ENCODE results near the gene SHANK2. TPM values are rescaled to one million over a fixed set of nuclear protein-coding genes. Genes with fewer than 3 reads are reported as not detected.

The SHANK2 gene
- total RNA-seq, 4 donors from 2014 or later: 26.2 to 95.5 (median 45.1) TPM

DNA sequence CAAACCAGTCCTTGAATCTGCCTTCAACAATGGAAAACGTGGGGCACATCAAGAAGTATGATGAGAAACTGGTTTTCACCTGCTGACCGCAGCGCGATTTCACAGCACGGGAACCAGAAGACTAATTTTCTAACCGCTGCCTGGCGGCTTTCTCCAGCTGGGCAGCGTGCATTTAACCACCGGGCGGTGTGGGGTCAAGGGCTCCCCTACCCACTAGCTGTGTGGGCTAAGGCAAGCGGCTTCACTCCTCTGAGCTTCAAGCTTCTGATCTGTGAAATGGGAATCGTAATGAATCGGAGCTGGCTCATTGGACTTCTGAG, 4.2 kb downstream of the SHANK2 start:
- DNase-seq: no peak
- Histone ChIP-seq H3K27ac (no peak overlapping the region), H3K9me3 (no peaks in the 10 kb centered on the region), H3K4me3 (no peak overlapping the region), H3K27me3 (peaks cover 53% of the 10 kb centered on the region), H3K36me3 (no peaks in the 10 kb centered on the region), H3K4me1 (peaks cover 3 to 21% (median 17%) of the 10 kb centered on the region in 4 donors)
- 94 to 100% methylated on average over 1 to 13 of the region's 13 CpGs for WGBS, 2 donors (ENCODE audit: low coverage in 1 of 2)
- in situ Hi-C loops (cut with MboI; ENCODE audit: low pct_ligation_motif_present in 1 of 4, low pct_unique_long_range_greater_than_20kb in 1 of 4, low sequenced_read_pairs in 3 of 4) (no loop called here), intact Hi-C loops (cut with DNase I; ENCODE audit: low total_unique reads) (no loop called here)
- TF ChIP-seq POLR2A (IDR thresholded peaks at IDR 0.05) (no peak), EP300 (IDR thresholded peaks at IDR 0.05; ENCODE audit: low read depth) (no peak), POLR2AphosphoS5 (IDR thresholded peaks at IDR 0.05) (no peak)
- TF ChIP-seq, protein P1, sequence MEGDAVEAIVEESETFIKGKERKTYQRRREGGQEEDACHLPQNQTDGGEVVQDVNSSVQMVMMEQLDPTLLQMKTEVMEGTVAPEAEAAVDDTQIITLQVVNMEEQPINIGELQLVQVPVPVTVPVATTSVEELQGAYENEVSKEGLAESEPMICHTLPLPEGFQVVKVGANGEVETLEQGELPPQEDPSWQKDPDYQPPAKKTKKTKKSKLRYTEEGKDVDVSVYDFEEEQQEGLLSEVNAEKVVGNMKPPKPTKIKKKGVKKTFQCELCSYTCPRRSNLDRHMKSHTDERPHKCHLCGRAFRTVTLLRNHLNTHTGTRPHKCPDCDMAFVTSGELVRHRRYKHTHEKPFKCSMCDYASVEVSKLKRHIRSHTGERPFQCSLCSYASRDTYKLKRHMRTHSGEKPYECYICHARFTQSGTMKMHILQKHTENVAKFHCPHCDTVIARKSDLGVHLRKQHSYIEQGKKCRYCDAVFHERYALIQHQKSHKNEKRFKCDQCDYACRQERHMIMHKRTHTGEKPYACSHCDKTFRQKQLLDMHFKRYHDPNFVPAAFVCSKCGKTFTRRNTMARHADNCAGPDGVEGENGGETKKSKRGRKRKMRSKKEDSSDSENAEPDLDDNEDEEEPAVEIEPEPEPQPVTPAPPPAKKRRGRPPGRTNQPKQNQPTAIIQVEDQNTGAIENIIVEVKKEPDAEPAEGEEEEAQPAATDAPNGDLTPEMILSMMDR (IDR thresholded peaks at IDR 0.05): no peak

- TF ChIP-seq POLR2A (IDR thresholded peaks at IDR 0.05) (no peak), POLR2AphosphoS5 (IDR thresholded peaks at IDR 0.05) (no peak), EP300 (IDR thresholded peaks at IDR 0.05; ENCODE audit: low read depth) (no peak)
- TF ChIP-seq, protein P1 (IDR thresholded peaks at IDR 0.05): no peak
- 46 to 66% methylated on average over 2 to 16 of the region's 16 CpGs for WGBS, 2 donors (ENCODE audit: low coverage in 1 of 2)
- Histone ChIP-seq H3K27ac (no peak overlapping the region), H3K4me1 (peaks cover 3 to 18% (median 12%) of the 10 kb centered on the region in 4 donors), H3K36me3 (no peaks in the 10 kb centered on the region), H3K27me3 (peaks cover 48% of the 10 kb centered on the region), H3K4me3 (no peak overlapping the region), H3K9me3 (no peaks in the 10 kb centered on the region)
- intact Hi-C loops (cut with DNase I; ENCODE audit: low total_unique reads) (no loop called here), in situ Hi-C loops (cut with MboI; ENCODE audit: low pct_ligation_motif_present in 1 of 4, low pct_unique_long_range_greater_than_20kb in 1 of 4, low sequenced_read_pairs in 3 of 4) (no loop called here)
- DNase-seq: no peak
Observed at GRCh38 chr11:71247551-71248250, 4.7 kb downstream of the SHANK2 start.

GRCh38 chr11:71246559-71246958, 5.8 kb downstream of the SHANK2 start:
- DNase-seq: no peak
- in situ Hi-C loops (cut with MboI; ENCODE audit: low pct_ligation_motif_present in 1 of 4, low pct_unique_long_range_greater_than_20kb in 1 of 4, low sequenced_read_pairs in 3 of 4) (no loop called here), intact Hi-C loops (cut with DNase I; ENCODE audit: low total_unique reads) (no loop called here)
- Histone ChIP-seq H3K9me3 (no peaks in the 10 kb centered on the region), H3K27ac (no peak overlapping the region), H3K36me3 (no peaks in the 10 kb centered on the region), H3K4me3 (no peak overlapping the region), H3K4me1 (peaks cover 3 to 11% (median 7%) of the 10 kb centered on the region in 4 donors), H3K27me3 (peaks cover 37% of the 10 kb centered on the region)
- no peak for TF ChIP-seq POLR2AphosphoS5 (IDR thresholded peaks at IDR 0.05)
- no peak for TF ChIP-seq POLR2A (IDR thresholded peaks at IDR 0.05)
- TF ChIP-seq EP300 (IDR thresholded peaks at IDR 0.05; ENCODE audit: low read depth): no peak
- TF ChIP-seq, protein P1 (IDR thresholded peaks at IDR 0.05): no peak
- 46 to 56% methylated on average over 1 to 3 of the region's 3 CpGs for WGBS, 2 donors (ENCODE audit: low coverage in 1 of 2)

DNA sequence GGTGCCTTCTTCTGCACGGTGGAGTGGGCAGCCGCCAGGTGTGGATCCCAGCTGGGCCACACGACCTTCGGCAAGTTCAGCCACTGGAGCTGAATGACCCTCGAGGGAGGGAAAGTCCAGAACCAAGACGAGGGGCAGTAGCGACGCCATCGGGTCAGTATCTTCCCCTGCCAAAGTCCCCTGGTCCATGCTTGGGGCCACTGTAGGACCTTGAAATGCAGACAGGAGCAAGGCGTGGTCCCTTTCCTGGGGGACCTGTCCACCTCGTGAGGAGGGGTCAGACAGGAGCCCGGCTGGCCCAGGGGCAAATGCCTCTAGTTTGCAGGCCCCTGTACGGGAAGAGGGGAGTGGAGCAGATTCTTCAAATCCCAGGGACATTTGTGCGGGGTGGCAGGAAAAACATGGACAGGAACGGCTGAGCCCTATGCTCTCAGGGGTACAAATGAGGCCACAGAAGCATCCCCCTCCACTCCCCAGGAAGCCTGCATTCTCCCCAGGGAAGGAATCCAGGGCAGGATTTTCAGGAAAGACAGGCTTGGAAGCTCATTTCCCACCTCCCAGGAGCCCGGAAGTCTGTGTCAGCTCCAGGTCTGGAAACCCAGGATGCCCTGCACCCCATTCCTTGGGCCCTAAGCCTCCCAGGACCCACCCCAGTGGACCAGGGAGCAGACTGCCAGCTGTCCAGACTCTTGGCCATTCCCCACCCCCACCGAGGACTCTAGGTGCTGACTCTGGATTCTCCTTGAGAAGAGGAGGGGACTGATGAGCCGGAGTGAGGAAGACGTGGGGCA, 6.6 kb downstream of the SHANK2 start:
- TF ChIP-seq, protein P1 (IDR thresholded peaks at IDR 0.05): no peak
- TF ChIP-seq EP300 (IDR thresholded peaks at IDR 0.05; ENCODE audit: low read depth): no peak
- TF ChIP-seq POLR2AphosphoS5 (IDR thresholded peaks at IDR 0.05): no peak
- no peak for TF ChIP-seq POLR2A (IDR thresholded peaks at IDR 0.05)
- H3K27ac ChIP-seq: no peak overlapping the region
- peaks cover 0 to 6% (median 3%) of the 10 kb centered on the region in 4 donors for H3K4me1 ChIP-seq
- peaks cover 29% of the 10 kb centered on the region for H3K27me3 ChIP-seq
- in situ Hi-C loops (cut with MboI; ENCODE audit: low pct_ligation_motif_present in 1 of 4, low pct_unique_long_range_greater_than_20kb in 1 of 4, low sequenced_read_pairs in 3 of 4): no loop called here
- H3K36me3 ChIP-seq: no peaks in the 10 kb centered on the region
- H3K9me3 ChIP-seq: no peaks in the 10 kb centered on the region
- DNase-seq: no peak
- intact Hi-C loops (cut with DNase I; ENCODE audit: low total_unique reads): no loop called here
- no peak overlapping the region for H3K4me3 ChIP-seq
- 69% methylated on average over 19 of the region's 19 CpGs; no CpG with 5 or more reads in 1 of the 2 donors for WGBS, 2 donors (ENCODE audit: low coverage in 1 of 2)
